CD4-positive, alpha-beta T cell treated with Interleukin-4 for 4 hours (primary cell): ENCODE data around the gene CEP295NL.
"Not testable (repeated sequence)": the region's sequence is repeated elsewhere in the genome, so short reads cannot be mapped to it uniquely, and the experiment has no call there.

Experiments
- DNase-seq: peaks from one replicate; pipeline ENCODE4 v3.0.0-alpha.2; 2020

CEP295NL gene

GRCh38 chr17:78903101-78903779 lies at the start of gene CEP295NL:
Gene CEP295NL, minus strand, starts transcription at chr17:78903201. Its CDS starts 1,373 bp downstream, at chr17:78901828.
- no peak for DNase-seq

- DNase-seq: no peak
Measured at GRCh38 chr17:78952706-78953105, 49.7 kb upstream of the CEP295NL start.

GRCh38 chr17:78951967-78952551 lies 49.1 kb upstream of the CEP295NL start:
- DNase-seq: no peak

DNA sequence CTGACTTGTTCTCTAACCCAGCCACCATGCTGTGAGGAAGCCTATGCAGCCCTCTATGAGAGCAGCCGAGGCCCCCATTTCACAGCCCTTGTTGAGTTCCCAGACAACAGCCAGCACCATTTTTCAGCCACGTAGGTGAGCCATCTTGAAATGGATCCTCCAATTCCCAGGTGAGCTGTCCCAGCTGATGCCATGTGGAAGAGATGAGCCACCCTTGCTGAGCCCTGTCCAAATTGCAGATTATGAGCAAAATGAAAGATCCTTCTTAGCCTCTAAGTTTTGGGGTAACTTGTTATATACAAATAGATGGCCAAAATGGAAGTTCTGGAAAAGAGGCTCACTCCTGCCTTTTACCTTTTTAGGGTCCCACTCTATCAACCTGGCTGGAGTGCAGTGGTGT lies 47.9 kb upstream of the CEP295NL start:
- DNase-seq: no peak

- DNase-seq: no peak
Measured at GRCh38 chr17:78947235-78948149, 44.5 kb upstream of the CEP295NL start.

DNA sequence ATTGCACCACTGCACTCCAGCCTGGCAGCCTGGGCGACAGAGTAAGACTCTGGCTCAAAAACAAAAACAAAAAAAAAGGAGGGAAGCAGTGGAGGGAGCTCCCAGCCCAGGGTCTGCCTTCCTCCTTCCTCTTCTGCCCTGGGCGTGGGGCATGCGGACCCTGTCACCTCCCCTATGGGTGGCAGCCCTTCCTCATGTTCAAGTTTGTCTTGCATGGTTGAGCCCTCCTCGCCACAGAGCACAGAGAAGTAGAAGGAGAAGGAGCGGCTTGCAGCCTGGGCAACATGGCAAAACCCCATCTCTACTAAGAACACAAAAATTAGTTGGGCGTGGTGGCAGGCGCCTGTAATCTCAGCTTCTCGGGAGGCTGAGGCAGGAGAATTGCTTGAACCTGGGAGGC lies 43.6 kb upstream of the CEP295NL start:
- DNase-seq: no peak

DNA sequence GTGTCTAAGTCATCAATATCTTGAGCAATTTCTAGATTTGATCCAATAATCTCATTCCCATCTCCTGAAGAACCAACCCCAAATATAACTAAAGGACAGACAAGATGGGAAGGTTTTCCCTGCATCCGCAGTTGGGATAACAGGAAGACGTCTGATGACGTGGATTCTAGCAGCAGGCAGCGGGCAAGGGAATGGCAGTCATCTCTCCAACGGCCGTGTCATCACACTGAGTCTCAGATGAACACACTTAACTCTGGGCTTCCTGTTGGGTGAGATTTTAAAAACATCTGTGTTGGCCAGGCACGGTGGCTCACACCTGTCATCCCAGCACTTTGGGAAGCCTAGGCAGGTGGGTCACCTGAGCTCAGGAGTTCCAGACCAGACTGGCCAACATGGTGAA lies 43.1 kb upstream of the CEP295NL start:
- DNase-seq: no peak

- DNase-seq: not testable (repeated sequence)
Measured at GRCh38 chr17:78945455-78945854, 42.5 kb upstream of the CEP295NL start.

DNA sequence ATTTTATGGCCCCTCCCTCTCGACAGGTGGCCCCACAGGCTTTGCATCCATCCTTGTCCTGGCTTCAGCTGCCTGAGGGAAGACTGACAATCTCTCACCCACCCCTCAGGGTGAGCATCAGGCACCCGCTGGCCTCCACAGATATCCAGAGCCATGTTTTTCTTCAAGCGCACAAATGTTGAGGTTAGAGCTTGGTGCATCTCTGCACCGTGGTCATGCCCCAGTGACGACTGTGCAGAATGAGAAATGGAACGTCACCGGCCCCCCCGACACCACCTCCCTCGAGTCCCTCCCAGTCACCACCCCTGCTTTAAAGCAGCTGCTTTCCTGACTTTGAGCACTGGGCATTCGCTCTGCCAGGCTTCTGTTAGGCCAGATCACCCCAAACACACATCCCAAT lies 42.0 kb upstream of the CEP295NL start:
- DNase-seq: no peak

DNA sequence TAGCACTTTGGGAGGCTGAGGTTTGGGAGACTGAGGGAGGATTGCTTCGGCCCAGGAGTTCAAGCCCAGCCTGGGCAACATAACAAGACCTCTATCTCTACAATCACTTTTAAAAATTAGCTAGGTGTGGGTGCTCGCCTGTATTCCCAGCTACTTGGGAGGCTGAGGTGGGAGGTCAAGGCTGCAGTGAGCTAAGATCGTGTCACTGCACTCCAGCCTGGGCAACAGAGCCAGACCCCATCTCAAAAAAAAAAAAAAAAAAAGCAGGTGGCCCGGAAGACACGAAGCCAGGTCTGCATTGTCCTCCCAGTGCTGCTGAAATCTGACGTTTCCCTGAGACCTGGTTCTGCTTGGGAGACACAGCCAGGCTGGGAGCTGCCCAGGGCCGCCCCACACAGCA lies 41.0 kb upstream of the CEP295NL start:
- DNase-seq: no peak

- no peak for DNase-seq
Measured at GRCh38 chr17:78940708-78941107, 37.7 kb upstream of the CEP295NL start.

DNA sequence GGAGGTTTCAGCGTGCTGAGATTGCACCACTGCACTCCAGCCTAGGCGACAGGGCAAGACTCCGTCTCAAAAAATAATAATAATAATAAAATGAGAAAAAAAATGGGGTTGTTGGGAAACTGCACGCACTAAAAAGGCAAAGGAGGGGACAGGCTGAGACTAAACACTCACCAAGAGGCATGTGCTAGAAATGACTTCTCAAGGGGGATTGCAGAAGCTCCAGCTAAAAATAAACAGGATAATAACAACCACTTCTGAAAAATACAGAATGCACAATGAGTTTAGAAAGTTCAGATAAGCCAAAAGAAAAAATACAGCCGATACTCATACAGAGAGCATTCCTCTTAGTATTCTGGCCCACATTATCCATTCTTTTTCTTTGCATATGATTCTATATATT lies 37.3 kb upstream of the CEP295NL start:
- DNase-seq: no peak

GRCh38 chr17:78939615-78940014 lies 36.6 kb upstream of the CEP295NL start:
- no peak for DNase-seq

- DNase-seq: no peak
Measured at GRCh38 chr17:78937561-78937960, 34.6 kb upstream of the CEP295NL start.

GRCh38 chr17:78935419-78936323 lies 32.7 kb upstream of the CEP295NL start:
- no peak for DNase-seq

DNA sequence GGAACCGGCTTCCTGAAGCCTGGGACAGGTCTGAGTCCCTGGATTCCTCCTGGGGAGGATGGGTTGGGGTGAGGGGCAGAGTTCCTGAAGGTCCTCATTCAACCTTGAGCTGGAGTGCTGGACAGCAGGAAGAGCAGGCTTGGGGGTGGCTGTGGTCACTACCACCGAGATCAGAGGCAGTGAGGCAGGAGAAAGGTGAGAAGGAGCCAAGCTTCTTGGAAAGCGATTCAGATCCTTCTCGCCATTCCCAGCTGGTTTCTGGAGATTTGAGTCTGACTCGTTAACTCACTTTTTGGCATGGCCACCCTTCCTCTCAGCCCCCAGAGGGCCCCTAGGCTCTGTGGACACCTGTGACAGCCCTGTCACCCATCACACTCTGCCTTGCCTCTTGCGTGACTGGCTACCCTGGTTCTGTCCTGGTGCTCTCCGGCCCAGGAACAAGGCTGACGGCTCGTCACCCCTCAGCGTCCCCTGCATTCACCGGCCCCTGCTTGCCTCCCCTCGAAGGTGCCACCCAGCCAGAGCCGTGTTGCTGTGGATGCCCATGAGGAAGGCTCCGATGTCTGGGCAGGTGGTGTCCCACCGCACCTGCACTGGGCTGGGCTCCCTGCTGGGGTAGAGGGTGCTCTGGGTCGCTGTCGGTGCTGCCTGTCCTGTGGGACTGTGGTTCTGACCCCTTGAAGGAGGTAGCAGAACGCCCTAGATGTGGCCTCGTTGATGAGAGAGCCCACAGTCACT lies 31.8 kb upstream of the CEP295NL start:
- no peak for DNase-seq

DNA sequence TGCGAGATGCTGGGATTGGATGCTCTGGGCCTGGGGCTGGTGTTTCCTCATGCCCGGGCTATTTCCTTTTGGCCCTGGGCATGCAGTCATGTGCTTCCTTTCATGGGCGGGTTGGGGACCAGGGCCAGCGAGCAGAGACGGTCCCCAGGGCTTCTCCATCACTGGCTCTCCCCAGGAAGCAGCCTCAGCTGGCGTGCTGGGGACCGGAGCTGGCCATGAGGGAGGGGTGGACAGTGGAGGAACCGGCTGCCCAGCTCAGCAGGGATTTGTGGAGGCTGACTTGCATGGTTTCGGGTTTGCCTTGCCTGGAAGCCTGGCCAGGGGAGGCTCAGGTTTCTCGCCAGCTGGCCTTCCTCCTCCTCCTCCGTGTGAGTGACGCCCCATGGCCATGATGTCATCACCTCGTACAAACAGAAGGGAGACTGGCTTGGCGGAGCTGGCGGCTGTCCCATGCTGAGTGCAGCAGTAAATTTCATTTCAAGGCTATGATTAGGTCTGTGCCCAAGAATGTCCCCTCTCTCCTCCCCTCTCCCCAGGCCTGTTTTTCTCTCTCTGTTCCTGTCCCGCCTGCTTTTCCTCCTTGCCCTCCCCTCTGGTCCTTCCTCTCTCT lies 31.1 kb upstream of the CEP295NL start:
- no peak for DNase-seq

GRCh38 chr17:78933025-78933958 lies 30.3 kb upstream of the CEP295NL start:
- DNase-seq: peak; percentile 43

GRCh38 chr17:78929908-78930775 lies 27.1 kb upstream of the CEP295NL start:
- no peak for DNase-seq
